K562 (cell line): ENCODE results near the gene CACNA1E. TPM values are rescaled to one million over a fixed set of nuclear protein-coding genes. Genes with fewer than 3 reads are reported as not detected.

Experiments
- ATAC-seq: fragments of 200-7000 bp; cut with Tn5 transposase; 3 replicates; pipeline ENCODE4 v1.9.1; 2020; ENCODE audit warnings: moderate library complexity
- BruUV-seq: library from RNA; stranded (reverse); fragments of 400-500 nt; replicated peaks from 2 replicates; lab custom pipeline; 2021; lab: Mats Ljungman, UMichigan
- CTCF ChIA-PET: fragments of 300-600 bp; formaldehyde crosslinking; extraction: SDS; loops from one replicate; lab custom pipeline; 2021; ENCODE audit warnings: low intra/inter-chr PET ratio; lab: Yijun Ruan, JAX
- POLR2A ChIA-PET: fragments of 300-600, 350-650 bp; sonication (Branson Sonifier 250); formaldehyde crosslinking; extraction: SDS; loops from one replicate; lab custom pipeline; 2021; ENCODE audit warnings: antibody characterized with exemption, inconsistent platforms; lab: Yijun Ruan, JAX
- DNase-seq, 4 experiments: peaks; one replicate each; pipeline versions ENCODE4 v3.0.0 to v3.0.0-alpha.2; 2011 to 2018; ENCODE audit warnings: low spot score in 3 of 4, mixed read lengths in 3 of 4; ENCODE audit errors: extremely low read depth in 1 of 4
- FAIRE-seq: peaks from 2 replicates; lab custom pipeline; 2011; peaks lifted over from hg19 to GRCh38; lab: Jason Lieb, UNC
- H2AFZ ChIP-seq: 2 replicates; pipeline ENCODE4 v1.6.0; 2011; ENCODE audit warnings: low read depth, low read length, control low read depth, inconsistent platforms
- H3K27ac ChIP-seq: fragments of 200-600 bp; 3 replicates; pipeline ENCODE4 v1.8.0; 2011; ENCODE audit warnings: low read depth, mild to moderate bottlenecking, control low read depth, inconsistent platforms, low read length, moderate library complexity, mixed read lengths; ENCODE audit errors: extremely low read depth
- H3K27me3 ChIP-seq, 2 experiments: fragments of 300-600 bp in 1 of 2; 2 replicates in 1 of 2; 3 replicates in 1 of 2; pipeline versions ENCODE4 v1.6.0 to v1.8.0; 2011; ENCODE audit warnings: inconsistent platforms in 2 of 2, low read length in 2 of 2, mild to moderate bottlenecking in 1 of 2, mixed read lengths in 1 of 2, moderate library complexity in 1 of 2; ENCODE audit not compliant: control insufficient read depth in 2 of 2, insufficient read depth in 2 of 2
- H3K36me3 ChIP-seq: fragments of 300-600 bp; 3 replicates; pipeline ENCODE4 v1.8.0; 2011; ENCODE audit warnings: mild to moderate bottlenecking, low read length, inconsistent platforms; ENCODE audit not compliant: control insufficient read depth, insufficient read depth
- H3K4me1 ChIP-seq, 2 experiments: fragments of 200-600 bp in 1 of 2; replicated peaks in 1 of 2; 2 replicates in 1 of 2; 3 replicates in 1 of 2; pipeline versions ENCODE4 v1.5.1 to v1.8.0; 2011; ENCODE audit warnings: inconsistent platforms in 2 of 2, low read length in 2 of 2, mild to moderate bottlenecking in 1 of 2, mixed read lengths in 1 of 2, moderate library complexity in 1 of 2; ENCODE audit not compliant: control insufficient read depth in 2 of 2, insufficient read depth in 2 of 2
- H3K4me2 ChIP-seq: 2 replicates; pipeline ENCODE4 v1.6.1; 2011; ENCODE audit warnings: low read length, control low read depth, inconsistent platforms, mixed read lengths; ENCODE audit not compliant: insufficient read depth
- H3K4me3 ChIP-seq: fragments of 200-600 bp; sonication (generic), shearing (Covaris generic); 2 replicates; pipeline ENCODE4 v1.5.1; 2016; ENCODE audit warnings: control low read depth, inconsistent platforms
- H3K79me2 ChIP-seq: fragments of 200-600 bp; 3 replicates; pipeline ENCODE4 v1.8.0; 2011; ENCODE audit warnings: low read length, inconsistent platforms; ENCODE audit not compliant: control insufficient read depth, insufficient read depth
- H3K9ac ChIP-seq, 2 experiments: 2 replicates each; pipeline versions ENCODE4 v1.6.0 to v1.6.1; 2011; ENCODE audit warnings: low read depth in 2 of 2, low read length in 2 of 2, control low read depth in 1 of 2, inconsistent platforms in 1 of 2, mild to moderate bottlenecking in 1 of 2, mixed read lengths in 1 of 2; ENCODE audit not compliant: insufficient read depth in 1 of 2
- H3K9me1 ChIP-seq: one replicate; pipeline ENCODE4 v1.6.0; 2011; ENCODE audit warnings: inconsistent platforms, mild to moderate bottlenecking, low read length, moderate library complexity; ENCODE audit not compliant: control insufficient read depth, insufficient read depth
- H3K9me3 ChIP-seq: replicated peaks from 2 replicates; pipeline ENCODE4 v1.5.1; 2011; ENCODE audit warnings: low read depth, low read length, inconsistent platforms; ENCODE audit not compliant: control insufficient read depth, insufficient read depth
- H4K20me1 ChIP-seq: replicated peaks from 2 replicates; pipeline ENCODE4 v1.6.1; 2011; ENCODE audit warnings: low read length, inconsistent platforms, mixed read lengths; ENCODE audit not compliant: control insufficient read depth, insufficient read depth
- CBFA2T2 ChIP-seq: fragments of 450-650 bp; conservative IDR thresholded peaks from 2 replicates; pipeline ENCODE4 v1.6.1; 2017; ENCODE audit warnings: mild to moderate bottlenecking
- CEBPG ChIP-seq, 3 experiments: fragments of 200-800 bp in 1 of 3; sonication (Bioruptor generic) in 1 of 3; sonication (generic) in 1 of 3; formaldehyde crosslinking in 1 of 3; IDR thresholded peaks in 2 of 3; conservative IDR thresholded peaks in 1 of 3; 2 replicates each; pipeline versions ENCODE4 v1.6.1 to v1.8.0; 2016 to 2022; ENCODE audit warnings: missing compliant biosample characterization in 2 of 3, missing genetic modification characterization in 2 of 3, mild to moderate bottlenecking in 1 of 3, missing genetic modification reagents in 1 of 3
- MTF1 ChIP-seq: fragments of 250-450 bp; sonication (Bioruptor Pico); IDR thresholded peaks from 2 replicates; pipeline ENCODE4 v1.9.0; 2021; ENCODE audit warnings: moderate library complexity, mild to moderate bottlenecking, inconsistent platforms, borderline replicate concordance
- PML ChIP-seq: IDR thresholded peaks from 2 replicates; pipeline ENCODE4 v1.6.1; 2012; ENCODE audit warnings: low read length, inconsistent platforms
- RBFOX2 ChIP-seq: fragments of 200-400 bp; formaldehyde crosslinking; IDR thresholded peaks from 2 replicates; pipeline ENCODE4 v1.6.1; 2017; ENCODE audit warnings: low read depth, mild to moderate bottlenecking, low read length, moderate library complexity
- ZBTB1 ChIP-seq: sonication (generic); formaldehyde crosslinking; IDR thresholded peaks from 2 replicates; pipeline ENCODE4 v1.8.1; 2023; ENCODE audit warnings: missing genetic modification reagents, low read depth, mild to moderate bottlenecking, borderline replicate concordance
- ZNF124 ChIP-seq: sonication (generic); formaldehyde crosslinking; IDR thresholded peaks from 2 replicates; pipeline ENCODE4 v1.8.1; 2022; ENCODE audit warnings: missing genetic modification reagents
- ZNF140 ChIP-seq: fragments of 250-450 bp; sonication (Bioruptor Pico); IDR thresholded peaks from 2 replicates; pipeline ENCODE4 v1.8.0; 2021; ENCODE audit warnings: moderate library complexity, mild to moderate bottlenecking, inconsistent platforms
- WGBS: fragments of 100-300 bp; shearing (Covaris generic); methylation state at CpG from one replicate; pipeline ENCODE4 v1.1.6; 2016; ENCODE audit warnings: low coverage, mixed read lengths; ENCODE audit not compliant: insufficient coverage; ENCODE audit errors: missing lambda C conversion rate; 5-methylcytosine and 5-hydroxymethylcytosine counted together
- in situ Hi-C: fragments of 300-500 bp; cut with MboI; formaldehyde crosslinking; loops from 4 replicates; pipeline ENCODE4 v1.15.0; 2018; ENCODE audit warnings: inconsistent platforms, mixed read lengths
- intact Hi-C: fragments of 100-400 bp; cut with micrococcal nuclease; formaldehyde crosslinking; loops from 2 replicates; pipeline ENCODE4 v1.14.2; 2022
- polyA plus RNA-seq, 8 experiments: library from polyadenylated mRNA; depleted of rRNA in 4 of 8; stranded (reverse) in 5 of 8; unstranded in 3 of 8; fragments of >200 nt; fragmentation: Nextera tagmentation in 2 of 8; fragmentation: Illumina TruSeq in 1 of 8; extraction: Ambion mirVana in 2 of 8; extraction: Trizol in 1 of 8; gene quantifications; 2 replicates each; pipeline versions ENCODE4 v1.2.1 to v1.2.3, GENCODE V29; 2011 to 2014; ENCODE audit warnings: inconsistent platforms in 1 of 8, missing spikeins in 1 of 8
- total RNA-seq, 7 experiments: library from RNA; depleted of rRNA in 6 of 7; stranded (reverse); fragments of >200 nt in 6 of 7; fragmentation: Illumina TruSeq in 2 of 7; extraction: Trizol in 2 of 7; gene quantifications; 2 replicates each; pipeline versions ENCODE4 v1.2.1 to v1.2.3, GENCODE V29; 2011 to 2021; ENCODE audit warnings: low replicate concordance in 1 of 7
- TF ChIP-seq, protein P1 (sequence below): fragments of 250-450 bp; sonication (Bioruptor Pico); IDR thresholded peaks from 2 replicates; pipeline ENCODE4 v1.5.0; 2020; ENCODE audit warnings: mild to moderate bottlenecking
- TF ChIP-seq, protein P2 (sequence below): fragments of 450-650 bp; IDR thresholded peaks from 2 replicates; pipeline ENCODE4 v1.7.1; 2018; ENCODE audit warnings: mild to moderate bottlenecking, low read depth; ENCODE audit not compliant: partially characterized antibody
- TF ChIP-seq, protein P3 (sequence below): fragments of 450-650 bp; IDR thresholded peaks from 2 replicates; pipeline ENCODE4 v1.6.1; 2016; ENCODE audit warnings: borderline replicate concordance
- TF ChIP-seq, protein P4 (sequence below): fragments of 450-650 bp; formaldehyde crosslinking; IDR thresholded peaks from 2 replicates; pipeline ENCODE4 v1.4.0; 2020; ENCODE audit warnings: mild to moderate bottlenecking, moderate library complexity

The CACNA1E gene
- total and polyA plus RNA-seq, 9 of the 15 experiments (the other 6 are each of a cell fraction or from before 2014, with no cell fraction given) = under 0.01 to 0.04 TPM; not detected in 7

DNA sequence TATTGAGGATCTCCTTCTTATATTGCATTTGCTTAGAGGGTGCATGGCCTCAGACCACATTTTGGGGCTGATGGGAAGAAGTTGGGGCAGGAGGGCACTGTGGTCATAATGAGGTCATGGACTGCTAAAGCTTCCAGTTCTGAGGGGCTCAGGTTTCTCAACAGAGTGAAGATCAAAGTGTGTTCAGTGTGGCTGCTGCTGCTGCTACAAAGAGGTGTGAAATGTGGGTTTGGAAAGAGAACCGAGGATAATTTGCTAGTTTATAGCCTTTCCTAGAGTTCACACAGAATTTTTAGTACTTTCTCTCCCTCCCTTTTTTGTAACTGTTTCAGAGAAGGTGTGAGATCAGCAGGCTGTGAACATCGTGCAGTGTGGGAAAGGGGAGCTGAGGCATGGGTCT is 73.3 kb downstream of the CACNA1E start:
- no peak for TF ChIP-seq RBFOX2
- no peak for TF ChIP-seq CBFA2T2
- TF ChIP-seq PML = no peak
- TF ChIP-seq, protein P1, sequence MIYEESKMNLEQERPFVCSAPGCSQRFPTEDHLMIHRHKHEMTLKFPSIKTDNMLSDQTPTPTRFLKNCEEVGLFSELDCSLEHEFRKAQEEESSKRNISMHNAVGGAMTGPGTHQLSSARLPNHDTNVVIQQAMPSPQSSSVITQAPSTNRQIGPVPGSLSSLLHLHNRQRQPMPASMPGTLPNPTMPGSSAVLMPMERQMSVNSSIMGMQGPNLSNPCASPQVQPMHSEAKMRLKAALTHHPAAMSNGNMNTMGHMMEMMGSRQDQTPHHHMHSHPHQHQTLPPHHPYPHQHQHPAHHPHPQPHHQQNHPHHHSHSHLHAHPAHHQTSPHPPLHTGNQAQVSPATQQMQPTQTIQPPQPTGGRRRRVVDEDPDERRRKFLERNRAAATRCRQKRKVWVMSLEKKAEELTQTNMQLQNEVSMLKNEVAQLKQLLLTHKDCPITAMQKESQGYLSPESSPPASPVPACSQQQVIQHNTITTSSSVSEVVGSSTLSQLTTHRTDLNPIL (CRISPR knock-in tag) = no peak
- no peak for TF ChIP-seq MTF1 (CRISPR knock-in tag)
- TF ChIP-seq ZBTB1 (CRISPR knock-in tag) = no peak
- no peak for TF ChIP-seq ZNF140 (CRISPR knock-in tag)
- TF ChIP-seq, protein P2, sequence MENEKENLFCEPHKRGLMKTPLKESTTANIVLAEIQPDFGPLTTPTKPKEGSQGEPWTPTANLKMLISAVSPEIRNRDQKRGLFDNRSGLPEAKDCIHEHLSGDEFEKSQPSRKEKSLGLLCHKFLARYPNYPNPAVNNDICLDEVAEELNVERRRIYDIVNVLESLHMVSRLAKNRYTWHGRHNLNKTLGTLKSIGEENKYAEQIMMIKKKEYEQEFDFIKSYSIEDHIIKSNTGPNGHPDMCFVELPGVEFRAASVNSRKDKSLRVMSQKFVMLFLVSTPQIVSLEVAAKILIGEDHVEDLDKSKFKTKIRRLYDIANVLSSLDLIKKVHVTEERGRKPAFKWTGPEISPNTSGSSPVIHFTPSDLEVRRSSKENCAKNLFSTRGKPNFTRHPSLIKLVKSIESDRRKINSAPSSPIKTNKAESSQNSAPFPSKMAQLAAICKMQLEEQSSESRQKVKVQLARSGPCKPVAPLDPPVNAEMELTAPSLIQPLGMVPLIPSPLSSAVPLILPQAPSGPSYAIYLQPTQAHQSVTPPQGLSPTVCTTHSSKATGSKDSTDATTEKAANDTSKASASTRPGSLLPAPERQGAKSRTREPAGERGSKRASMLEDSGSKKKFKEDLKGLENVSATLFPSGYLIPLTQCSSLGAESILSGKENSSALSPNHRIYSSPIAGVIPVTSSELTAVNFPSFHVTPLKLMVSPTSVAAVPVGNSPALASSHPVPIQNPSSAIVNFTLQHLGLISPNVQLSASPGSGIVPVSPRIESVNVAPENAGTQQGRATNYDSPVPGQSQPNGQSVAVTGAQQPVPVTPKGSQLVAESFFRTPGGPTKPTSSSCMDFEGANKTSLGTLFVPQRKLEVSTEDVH = no peak
- TF ChIP-seq, protein P3, sequence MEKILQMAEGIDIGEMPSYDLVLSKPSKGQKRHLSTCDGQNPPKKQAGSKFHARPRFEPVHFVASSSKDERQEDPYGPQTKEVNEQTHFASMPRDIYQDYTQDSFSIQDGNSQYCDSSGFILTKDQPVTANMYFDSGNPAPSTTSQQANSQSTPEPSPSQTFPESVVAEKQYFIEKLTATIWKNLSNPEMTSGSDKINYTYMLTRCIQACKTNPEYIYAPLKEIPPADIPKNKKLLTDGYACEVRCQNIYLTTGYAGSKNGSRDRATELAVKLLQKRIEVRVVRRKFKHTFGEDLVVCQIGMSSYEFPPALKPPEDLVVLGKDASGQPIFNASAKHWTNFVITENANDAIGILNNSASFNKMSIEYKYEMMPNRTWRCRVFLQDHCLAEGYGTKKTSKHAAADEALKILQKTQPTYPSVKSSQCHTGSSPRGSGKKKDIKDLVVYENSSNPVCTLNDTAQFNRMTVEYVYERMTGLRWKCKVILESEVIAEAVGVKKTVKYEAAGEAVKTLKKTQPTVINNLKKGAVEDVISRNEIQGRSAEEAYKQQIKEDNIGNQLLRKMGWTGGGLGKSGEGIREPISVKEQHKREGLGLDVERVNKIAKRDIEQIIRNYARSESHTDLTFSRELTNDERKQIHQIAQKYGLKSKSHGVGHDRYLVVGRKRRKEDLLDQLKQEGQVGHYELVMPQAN = no peak
- TF ChIP-seq ZNF124 (CRISPR knock-in tag) = no peak
- TF ChIP-seq CEBPG (CRISPR knock-in tag; IDR thresholded peaks at IDR 0.05) = no peak
- no peak for TF ChIP-seq CEBPG (tag; conservative IDR thresholded peaks at IDR 0.05 in 1 of 2, IDR thresholded peaks at IDR 0.05 in 1 of 2)
- TF ChIP-seq, protein P4, sequence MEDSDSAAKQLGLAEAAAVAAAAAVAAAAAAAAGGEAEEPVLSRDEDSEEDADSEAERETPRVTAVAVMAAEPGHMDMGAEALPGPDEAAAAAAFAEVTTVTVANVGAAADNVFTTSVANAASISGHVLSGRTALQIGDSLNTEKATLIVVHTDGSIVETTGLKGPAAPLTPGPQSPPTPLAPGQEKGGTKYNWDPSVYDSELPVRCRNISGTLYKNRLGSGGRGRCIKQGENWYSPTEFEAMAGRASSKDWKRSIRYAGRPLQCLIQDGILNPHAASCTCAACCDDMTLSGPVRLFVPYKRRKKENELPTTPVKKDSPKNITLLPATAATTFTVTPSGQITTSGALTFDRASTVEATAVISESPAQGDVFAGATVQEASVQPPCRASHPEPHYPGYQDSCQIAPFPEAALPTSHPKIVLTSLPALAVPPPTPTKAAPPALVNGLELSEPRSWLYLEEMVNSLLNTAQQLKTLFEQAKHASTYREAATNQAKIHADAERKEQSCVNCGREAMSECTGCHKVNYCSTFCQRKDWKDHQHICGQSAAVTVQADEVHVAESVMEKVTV (CRISPR knock-in tag) = no peak
- Histone ChIP-seq H2AFZ (no peak overlapping the region), H3K9me3 (no peaks in the 10 kb centered on the region), H3K79me2 (no peaks in the 10 kb centered on the region), H3K9me1 (no peaks in the 10 kb centered on the region), H3K4me3 (no peak overlapping the region), H3K4me2 (no peak overlapping the region), H3K9ac (no peak overlapping the region), H3K27me3 (no peaks in the 10 kb centered on the region), H4K20me1 (no peaks in the 10 kb centered on the region), H3K4me1 (no peaks in the 10 kb centered on the region), H3K27ac (no peak overlapping the region), H3K36me3 (no peaks in the 10 kb centered on the region)
- CTCF ChIA-PET = no interaction called here
- POLR2A ChIA-PET = no interaction called here
- no peak for DNase-seq
- in situ Hi-C loops = no loop called here
- WGBS = 0% methylated on average over 2 of the region's 2 CpGs
- no TSS peak for BruUV-seq
- no peak for ATAC-seq
- FAIRE-seq = no peak
- intact Hi-C loops = no loop called here
